GM19455 (cell line): ENCODE data around the gene NRXN3.

Experiments
- ATAC-seq: cut with Tn5 transposase; IDR thresholded peaks from one replicate; pipeline ENCODE4 v1.9.1; 2021; ENCODE audit not compliant: unreplicated experiment

The NRXN3 gene

GRCh38 chr14:79702197-79702596 lies 1532.0 kb downstream of the NRXN3 start:
- no peak for ATAC-seq

- ATAC-seq = no peak
Measured at GRCh38 chr14:79703209-79703608, 1533.0 kb downstream of the NRXN3 start.

GRCh38 chr14:79704041-79704807 lies 1534.1 kb downstream of the NRXN3 start:
- no peak for ATAC-seq

GRCh38 chr14:79705126-79705894 lies 1535.1 kb downstream of the NRXN3 start:
- no peak for ATAC-seq

- ATAC-seq = no peak
Measured at GRCh38 chr14:79706382-79706781, 1536.2 kb downstream of the NRXN3 start.

- ATAC-seq = no peak
Measured at GRCh38 chr14:79708426-79709388, 1538.5 kb downstream of the NRXN3 start.

GRCh38 chr14:79709573-79709972 lies 1539.4 kb downstream of the NRXN3 start:
- ATAC-seq = no peak

- ATAC-seq = no peak
Measured at GRCh38 chr14:79712302-79712950, 1542.3 kb downstream of the NRXN3 start.

- ATAC-seq = no peak
Measured at GRCh38 chr14:79721399-79722084, 1551.4 kb downstream of the NRXN3 start.

GRCh38 chr14:79724934-79725717 lies 1555.0 kb downstream of the NRXN3 start:
- ATAC-seq = no peak

GRCh38 chr14:79727900-79728299 lies 1557.7 kb downstream of the NRXN3 start:
- no peak for ATAC-seq

- ATAC-seq = no peak
Measured at GRCh38 chr14:79728331-79728730, 1558.2 kb downstream of the NRXN3 start.

- no peak for ATAC-seq
Measured at GRCh38 chr14:79729731-79730130, 1559.6 kb downstream of the NRXN3 start.

GRCh38 chr14:79730196-79730595 lies 1560.0 kb downstream of the NRXN3 start:
- ATAC-seq = no peak

- ATAC-seq = no peak
Measured at GRCh38 chr14:79730953-79731352, 1560.8 kb downstream of the NRXN3 start.

GRCh38 chr14:79732911-79733655 lies 1562.9 kb downstream of the NRXN3 start:
- ATAC-seq = no peak

GRCh38 chr14:79734151-79734550 lies 1564.0 kb downstream of the NRXN3 start:
- no peak for ATAC-seq

GRCh38 chr14:79734656-79735055 lies 1564.5 kb downstream of the NRXN3 start:
- ATAC-seq = no peak

GRCh38 chr14:79735121-79735520 lies 1564.9 kb downstream of the NRXN3 start:
- ATAC-seq = no peak
